Measurements from ENCODE around the gene ALS2CL. TPM values are rescaled to one million over a fixed set of nuclear protein-coding genes. Genes with fewer than 3 reads are reported as not detected.
"Not testable (repeated sequence)": the region's sequence is repeated elsewhere in the genome, so short reads cannot be mapped to it uniquely, and the experiment has no call there.

Gene ALS2CL
- 37.0 TPM for total RNA-seq
- long read RNA-seq, full-length matches to known transcripts = 6 of 84 reads
- long read RNA-seq, partial matches to known transcripts = 24 of 84 reads
- long read RNA-seq, other reads (novel, unspliced or antisense) = 54 of 84 reads

DNA sequence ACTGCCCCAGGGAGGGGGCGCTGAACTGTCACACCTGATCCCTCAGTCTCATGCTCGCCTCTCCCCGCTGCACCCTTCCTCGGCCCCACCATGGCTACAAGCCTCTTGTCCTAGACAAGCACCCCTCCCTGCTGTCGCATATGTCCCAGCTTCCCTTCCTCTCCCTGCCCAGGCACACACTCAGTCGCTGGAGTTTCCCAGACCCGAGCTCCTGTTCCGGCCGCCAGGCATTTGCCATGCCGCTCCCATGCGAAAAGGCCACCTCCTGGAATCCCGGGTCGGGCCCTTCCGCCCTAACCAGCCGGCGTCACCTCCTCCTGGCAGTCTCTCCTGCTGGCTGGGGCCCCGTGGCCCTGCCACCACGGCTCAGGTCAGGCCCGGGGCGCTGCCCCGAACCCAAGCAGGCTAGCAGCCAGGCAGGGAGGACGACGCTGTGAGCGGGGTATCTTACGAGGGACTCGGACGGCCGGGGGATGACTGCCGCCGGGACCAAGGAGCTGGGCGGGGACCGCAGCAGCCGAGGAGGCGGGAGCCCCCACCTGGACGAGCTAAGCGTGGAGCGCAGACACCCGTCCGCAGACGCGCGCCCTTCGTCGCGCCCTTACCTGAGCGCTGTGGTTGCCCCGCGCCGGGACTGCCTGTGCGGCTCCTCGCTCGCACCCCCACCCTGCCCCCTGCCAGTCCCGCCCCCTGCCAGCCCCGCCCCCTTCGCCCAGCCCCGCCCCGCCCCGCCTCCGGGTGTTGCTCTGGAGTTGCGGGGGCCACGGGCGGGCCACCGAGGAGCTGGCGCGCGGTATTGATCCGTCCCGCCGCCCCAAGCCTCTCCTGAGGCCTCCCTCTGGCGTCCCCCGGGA is at the start of gene ALS2CL:
Gene ALS2CL (minus strand): TSS at position 642 of the 854 bp plus-strand sequence. CDS start 4,239 bp downstream, outside the sequence.
- intact Hi-C loops (cut with DNase I) = no loop called here
- peak; percentile 81 for DNase-seq
- ATAC-seq (ENCODE audit: poor library complexity) = peak; percentile 76

DNA sequence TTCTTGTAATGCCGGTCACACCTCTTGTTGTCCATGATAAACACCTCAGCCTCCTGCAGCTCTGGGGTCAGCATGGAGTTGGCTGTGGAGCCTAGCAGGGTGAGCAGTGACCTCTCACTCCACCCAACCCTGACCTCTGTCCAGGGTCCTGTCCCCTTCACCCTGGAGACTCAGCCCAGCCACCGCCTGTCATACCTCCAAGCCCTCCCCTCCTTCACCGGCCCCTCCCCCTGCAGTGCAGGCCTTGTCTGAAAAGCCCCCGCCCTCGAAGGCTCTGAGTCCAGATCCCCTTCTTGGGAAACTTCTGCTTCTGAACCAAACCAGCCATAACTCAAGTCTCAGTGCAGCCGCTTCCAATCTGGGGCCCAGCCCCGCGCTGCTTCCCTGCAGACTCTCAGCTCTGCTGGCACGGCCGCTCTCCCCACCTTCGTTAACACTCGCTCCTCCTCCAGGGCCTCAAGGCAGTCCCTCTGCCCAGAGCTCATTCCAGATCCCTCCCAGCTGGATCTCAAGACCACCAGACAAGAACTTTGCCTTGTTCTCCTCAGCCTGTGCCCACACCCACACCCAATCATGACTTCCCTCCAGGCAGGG is 49.6 kb upstream of the ALS2CL start:
- no peak for ATAC-seq (ENCODE audit: poor library complexity)
- DNase-seq = no peak
- intact Hi-C loops (cut with DNase I) = no loop called here

- ATAC-seq (ENCODE audit: poor library complexity); DNase-seq; intact Hi-C loops (cut with DNase I): not testable (repeated sequence)
These were observed 46.1 kb upstream of the ALS2CL start for GRCh38 chr3:46739565-46739964.

DNA sequence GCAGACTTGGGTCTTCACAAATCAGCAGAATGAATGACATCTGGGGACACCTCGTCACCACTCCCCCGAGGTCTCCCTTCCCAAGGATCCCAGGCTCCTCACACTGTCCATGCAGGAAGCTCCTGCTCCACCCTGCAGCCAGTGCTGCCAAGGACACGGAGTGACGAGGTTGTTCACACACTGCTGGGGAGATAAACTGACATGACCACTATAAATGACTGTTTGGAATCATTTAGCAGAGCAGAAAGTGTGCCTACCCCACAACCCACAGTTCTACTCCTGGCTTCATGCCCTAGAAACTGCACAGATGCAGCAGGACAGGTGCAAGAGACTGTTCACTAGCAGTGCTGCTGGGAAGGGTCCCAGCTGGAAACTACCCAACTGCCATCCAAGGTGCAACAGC is 43.9 kb upstream of the ALS2CL start:
- intact Hi-C loops (cut with DNase I) = no loop called here
- ATAC-seq (ENCODE audit: poor library complexity) (peak; percentile 49), DNase-seq (no peak)

DNA sequence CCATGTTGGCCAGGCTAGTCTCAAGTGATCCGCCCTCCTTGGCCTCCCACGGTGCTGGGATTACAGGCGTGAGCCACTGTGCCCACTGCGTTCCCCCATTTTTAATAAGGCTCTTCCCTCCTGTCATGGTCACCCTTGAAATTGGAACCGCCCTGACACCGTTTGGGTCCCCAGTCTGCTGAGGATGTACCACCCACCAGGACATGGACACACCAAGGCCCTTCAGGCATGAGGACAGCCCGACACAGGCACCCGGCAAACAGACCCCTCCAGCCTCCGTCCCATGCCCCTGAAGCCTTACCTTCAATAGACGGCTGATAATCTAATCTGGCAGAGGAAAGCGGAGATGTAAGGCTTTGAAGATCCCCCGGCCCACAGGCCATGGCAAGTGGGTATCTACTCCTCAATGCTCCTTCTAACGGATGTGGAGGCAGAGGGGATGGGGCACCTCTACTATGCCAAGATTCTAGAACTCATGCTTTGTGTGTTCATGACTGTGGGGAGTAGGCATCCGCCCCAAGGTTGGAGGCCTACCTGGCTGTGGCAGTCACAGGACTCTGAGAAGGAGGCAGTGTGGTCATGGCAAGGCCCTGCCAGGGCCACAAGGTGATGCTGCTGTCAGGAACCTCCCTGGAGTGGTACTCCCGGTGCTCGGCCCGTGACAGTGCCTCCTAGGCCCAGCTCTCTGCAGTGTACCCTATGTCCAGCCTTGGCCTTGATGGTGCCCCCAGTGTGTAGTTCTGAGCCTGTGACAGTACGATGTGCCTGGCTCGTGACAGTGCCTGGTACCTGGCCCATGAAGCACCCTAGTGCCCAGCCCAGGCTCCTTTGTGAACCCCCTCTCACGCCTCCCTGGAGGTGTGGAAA is 42.8 kb upstream of the ALS2CL start:
- intact Hi-C loops (cut with DNase I) = no loop called here
- no peak for DNase-seq
- ATAC-seq (ENCODE audit: poor library complexity) = no peak

- ATAC-seq (ENCODE audit: poor library complexity) (no peak), DNase-seq (no peak)
- intact Hi-C loops (cut with DNase I) = no loop called here
These were observed 41.3 kb upstream of the ALS2CL start for GRCh38 chr3:46734773-46735172.

DNA sequence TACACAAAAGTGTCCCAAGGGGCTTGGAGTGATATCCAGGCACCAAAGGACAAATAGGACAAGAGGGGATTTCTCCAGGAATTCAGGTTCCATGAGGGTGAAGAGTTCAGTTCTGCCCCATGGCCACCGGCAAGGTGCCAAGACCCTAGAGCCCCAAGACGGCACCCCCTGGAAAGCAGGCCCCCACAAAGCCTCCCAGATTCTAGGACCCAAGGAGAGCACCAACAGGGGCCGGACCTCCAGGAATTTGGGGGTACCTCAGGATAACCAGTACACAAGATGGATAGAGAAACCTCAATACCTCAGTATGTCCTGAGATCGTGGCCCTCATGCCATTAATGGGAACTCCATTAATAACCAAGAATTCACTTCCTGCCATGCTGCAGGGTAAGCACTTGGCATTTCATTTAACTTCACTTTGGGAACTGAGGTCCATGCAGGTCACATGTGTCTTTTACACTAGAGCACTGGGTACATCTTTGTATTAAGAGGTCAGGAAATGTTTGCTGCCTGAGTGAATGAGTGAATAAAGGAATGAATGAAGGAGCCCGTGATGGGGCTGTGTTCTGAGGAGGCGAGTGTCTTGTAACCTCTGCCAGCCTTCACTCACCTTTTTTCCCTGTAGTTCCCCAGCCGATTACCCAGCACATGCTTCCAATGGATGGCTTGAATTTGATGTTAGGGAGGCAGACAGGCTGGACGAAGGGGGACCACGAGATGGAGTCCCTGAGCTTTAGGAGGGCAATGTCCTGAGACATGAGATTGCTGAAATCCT is 39.7 kb upstream of the ALS2CL start:
- DNase-seq = no peak
- ATAC-seq (ENCODE audit: poor library complexity) = no peak
- intact Hi-C loops (cut with DNase I) = no loop called here

GRCh38 chr3:46731795-46732194 is 38.3 kb upstream of the ALS2CL start:
- ATAC-seq (ENCODE audit: poor library complexity) = no peak
- DNase-seq = no peak
- intact Hi-C loops (cut with DNase I) = no loop called here

GRCh38 chr3:46730819-46731218 is 37.3 kb upstream of the ALS2CL start:
- DNase-seq = no peak
- ATAC-seq (ENCODE audit: poor library complexity) = no peak
- intact Hi-C loops (cut with DNase I) = no loop called here

- intact Hi-C loops (cut with DNase I) = no loop called here
- no peak for ATAC-seq (ENCODE audit: poor library complexity)
- DNase-seq = no peak
These were observed 35.6 kb upstream of the ALS2CL start for GRCh38 chr3:46729038-46729437.

GRCh38 chr3:46725621-46726314 is 32.3 kb upstream of the ALS2CL start:
- no peak for ATAC-seq (ENCODE audit: poor library complexity)
- intact Hi-C loops (cut with DNase I) = no loop called here
- DNase-seq = no peak

DNA sequence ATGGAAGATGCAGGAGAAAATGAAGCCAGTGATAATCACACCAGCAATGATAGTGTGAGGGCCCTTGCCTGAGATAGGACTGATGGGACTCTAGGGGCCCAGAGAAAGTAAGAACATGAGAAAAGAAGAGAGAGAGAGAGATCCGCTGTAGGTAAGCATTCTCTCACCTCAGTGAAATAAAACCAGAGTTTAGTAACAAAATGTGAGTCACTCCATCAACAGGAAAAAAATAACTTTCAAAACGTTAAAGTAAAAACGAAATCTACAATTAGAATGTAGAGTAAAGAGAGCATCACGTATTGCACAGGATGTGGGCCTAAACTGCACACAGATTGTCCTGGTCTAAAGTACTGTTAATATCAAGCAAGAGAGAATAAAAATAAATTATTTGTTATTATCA is 30.9 kb upstream of the ALS2CL start:
- ATAC-seq (ENCODE audit: poor library complexity) (no peak), DNase-seq (no peak)
- intact Hi-C loops (cut with DNase I) = no loop called here

- ATAC-seq (ENCODE audit: poor library complexity) (no peak), DNase-seq (no peak)
- intact Hi-C loops (cut with DNase I) = no loop called here
These were observed 29.0 kb upstream of the ALS2CL start for GRCh38 chr3:46722443-46722842.

DNA sequence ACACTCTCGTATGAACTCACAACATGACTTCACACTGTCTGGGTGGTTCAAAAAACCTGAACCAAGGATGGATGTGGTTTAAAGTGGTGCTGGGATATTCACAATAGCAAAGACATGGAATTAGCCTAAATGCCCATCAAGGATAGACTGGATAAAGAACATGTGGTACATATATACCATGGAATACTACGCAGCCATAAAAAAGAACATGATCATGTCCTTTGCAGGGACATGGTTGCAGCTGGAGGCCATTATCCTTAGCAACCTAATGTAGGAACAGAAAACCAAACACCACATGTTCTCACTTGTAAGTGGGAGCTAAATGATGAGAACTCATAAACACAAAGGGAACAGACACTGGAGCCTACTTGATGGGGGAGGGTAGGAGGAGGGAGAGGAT is 27.5 kb upstream of the ALS2CL start:
- intact Hi-C loops (cut with DNase I) = no loop called here
- no peak for ATAC-seq (ENCODE audit: poor library complexity)
- no peak for DNase-seq

DNA sequence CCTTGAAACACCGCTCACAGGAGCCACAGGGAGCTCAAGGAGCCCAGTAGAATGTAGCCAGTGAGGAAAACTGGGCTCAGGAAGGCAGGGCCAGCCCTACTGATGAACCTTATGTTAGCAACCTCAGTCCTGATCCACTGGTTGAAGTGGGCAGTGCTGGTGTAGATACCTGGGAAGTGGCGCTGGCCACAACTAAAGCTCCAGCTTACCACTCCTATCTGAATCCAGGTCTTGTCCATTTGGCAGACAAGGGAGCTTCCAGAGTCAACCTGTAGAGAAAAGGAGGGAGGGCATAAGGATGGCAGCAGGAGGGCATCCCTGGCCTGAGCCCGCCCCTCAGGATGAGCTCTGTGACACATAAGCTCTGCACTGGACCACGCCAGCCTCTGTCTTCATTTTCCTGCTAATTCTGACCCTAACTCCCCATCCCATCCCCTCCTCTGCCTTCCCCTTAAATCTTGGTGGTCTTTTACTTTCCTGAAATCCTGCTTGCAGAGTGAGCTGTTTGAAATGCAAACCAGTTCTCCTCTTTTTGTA is 26.3 kb upstream of the ALS2CL start:
- DNase-seq = no peak
- no peak for ATAC-seq (ENCODE audit: poor library complexity)
- intact Hi-C loops (cut with DNase I) = no loop called here

- DNase-seq = no peak
- intact Hi-C loops (cut with DNase I) = no loop called here
These were observed 25.6 kb upstream of the ALS2CL start for GRCh38 chr3:46719044-46719565.

DNA sequence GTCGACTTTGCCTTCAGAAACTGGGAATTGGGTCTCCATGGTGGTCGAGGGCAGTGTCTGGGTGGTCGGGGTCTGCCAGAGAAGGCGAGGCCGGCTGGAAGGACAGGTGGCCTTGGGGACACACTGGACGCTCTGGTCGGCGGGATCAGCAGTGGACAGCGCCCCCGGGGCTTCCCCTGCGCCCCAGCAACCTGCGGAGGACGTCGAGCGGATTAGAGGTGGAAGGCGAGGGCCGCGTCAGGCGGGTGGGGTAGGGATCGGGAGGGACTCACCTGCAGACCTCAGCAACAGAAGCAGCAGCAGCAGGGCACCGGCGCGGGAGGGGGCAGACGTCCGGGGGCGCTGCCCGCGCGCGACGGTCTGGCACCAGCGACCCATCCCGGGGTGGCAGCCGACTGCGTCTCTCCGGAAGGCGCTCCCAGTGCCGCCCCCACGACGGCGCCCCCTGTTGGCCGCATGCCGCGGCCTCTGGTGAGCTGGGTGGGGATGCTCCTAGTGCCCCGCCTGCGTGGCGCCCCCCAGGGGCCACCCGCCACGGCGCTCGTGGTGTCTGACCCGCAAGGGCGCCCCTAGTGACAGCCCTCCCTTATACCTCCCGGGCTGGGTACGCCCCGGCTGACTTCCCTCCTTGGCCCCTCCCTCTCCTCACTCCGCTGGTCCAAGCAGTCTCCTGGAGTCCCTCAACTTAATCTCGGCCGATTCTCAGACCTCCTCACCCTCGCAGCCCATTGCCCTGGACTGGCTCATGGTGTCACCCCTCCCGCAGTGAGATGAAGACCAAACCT is 24.2 kb upstream of the ALS2CL start, which contains the start of gene PRSS50:
Gene PRSS50 (minus strand): TSS at position 423 of the 785 bp plus-strand sequence. CDS start 45 bp downstream, at position 378.
- peak; percentile 32 for DNase-seq
- no peak for ATAC-seq (ENCODE audit: poor library complexity)
- intact Hi-C loops (cut with DNase I) = no loop called here

More at GRCh38 chr3:46719044-46719565, 25.6 kb upstream of the ALS2CL start:
- no peak for ATAC-seq (ENCODE audit: poor library complexity)

Measured in Right ventricle myocardium superior (tissue), 1 donor.